Right hindlimb (tissue), 1 donor: ENCODE measurements around the gene PCDHGA2.
"Not testable (repeated sequence)": the region's sequence is repeated elsewhere in the genome, so short reads cannot be mapped to it uniquely, and the experiment has no call there.

Experiments used
- DNase-seq: peaks from one replicate; pipeline ENCODE4 v3.0.0-alpha.2; 2018

The PCDHGA2 gene

GRCh38 chr5:141338538-141339306, at the start of gene PCDHGA2:
PCDHGA2 (plus strand) TSS chr5:141338760.
- DNase-seq = no peak

- no peak for DNase-seq
Measured at GRCh38 chr5:141298376-141298775, 40.2 kb upstream of the PCDHGA2 start.

- no peak for DNase-seq
Measured at GRCh38 chr5:141303756-141304155, 34.8 kb upstream of the PCDHGA2 start, which contains the start of gene SLC25A2. SLC25A2 (minus strand) TSS chr5:141304049; CDS start chr5:141303865, 184 bp downstream.

GRCh38 chr5:141306630-141307029, 31.9 kb upstream of the PCDHGA2 start:
- no peak for DNase-seq

GRCh38 chr5:141313711-141314110, 24.8 kb upstream of the PCDHGA2 start:
- DNase-seq = no peak

- DNase-seq = not testable (repeated sequence)
Measured at GRCh38 chr5:141316963-141317362, 21.6 kb upstream of the PCDHGA2 start.

- DNase-seq = no peak
Measured at GRCh38 chr5:141319202-141319601, 19.4 kb upstream of the PCDHGA2 start.

- DNase-seq = no peak
Measured at GRCh38 chr5:141319699-141320098, 18.9 kb upstream of the PCDHGA2 start.

GRCh38 chr5:141320225-141321169, 18.1 kb upstream of the PCDHGA2 start, which contains the start of gene TAF7:
TAF7 (minus strand) TSS chr5:141320784; CDS start chr5:141320044, 740 bp downstream.
- DNase-seq = peak; percentile 93

GRCh38 chr5:141322261-141322660, 16.3 kb upstream of the PCDHGA2 start:
- DNase-seq = no peak

- peak; percentile 39 for DNase-seq
Measured at GRCh38 chr5:141326088-141326854, 12.3 kb upstream of the PCDHGA2 start.

- no peak for DNase-seq
Measured at GRCh38 chr5:141328231-141328630, 10.3 kb upstream of the PCDHGA2 start.

GRCh38 chr5:141330299-141331080, 8.1 kb upstream of the PCDHGA2 start, which contains the start of gene PCDHGA1:
PCDHGA1 (plus strand) TSS chr5:141330514.
- DNase-seq = no peak

- DNase-seq = not testable (repeated sequence)
Measured at GRCh38 chr5:141332571-141332970, 6.0 kb upstream of the PCDHGA2 start.

- not testable (repeated sequence) for DNase-seq
Measured at GRCh38 chr5:141340781-141341354, 2.3 kb downstream of the PCDHGA2 start.

- DNase-seq = no peak
Measured at GRCh38 chr5:141342773-141343172, 4.2 kb downstream of the PCDHGA2 start.

- DNase-seq = no peak
Measured at GRCh38 chr5:141343242-141343952, 4.8 kb downstream of the PCDHGA2 start, which contains the start of gene PCDHGA3. PCDHGA3 (plus strand) TSS chr5:141343829; CDS start chr5:141344034, 205 bp downstream.

- DNase-seq = no peak
Measured at GRCh38 chr5:141343953-141344463, 5.4 kb downstream of the PCDHGA2 start.

- no peak for DNase-seq
Measured at GRCh38 chr5:141345327-141345726, 6.8 kb downstream of the PCDHGA2 start.

- not testable (repeated sequence) for DNase-seq
Measured at GRCh38 chr5:141346017-141346416, 7.5 kb downstream of the PCDHGA2 start.
